Pancreas (tissue), 10 donors: ENCODE data around the gene DNASE1L1. TPM values are rescaled to one million over a fixed set of nuclear protein-coding genes. Genes with fewer than 3 reads are reported as not detected.

ENCODE experiments used
- ATAC-seq, 4 donors: fragments of 200-7000 bp; cut with Tn5 transposase; one replicate each; pipeline versions ENCODE4 v1.8.0 to v1.9.1; 2020; ENCODE audit warnings: mild to moderate bottlenecking in 4 of 4, moderate library complexity in 4 of 4
- DNase-seq, 6 donors: peaks; one replicate each; pipeline ENCODE4 v3.0.0-alpha.2; 2020
- FAIRE-seq: peaks from 2 replicates; lab custom pipeline; 2012; peaks lifted over from hg19 to GRCh38; lab: Jason Lieb, UNC
- H3K27ac ChIP-seq, 4 donors: fragments of 200-600 bp; sonication (generic); 1 replicate in 3 of 4; 2 replicates in 1 of 4; pipeline versions ENCODE4 v1.5.0 to v1.8.0; 2020
- H3K27me3 ChIP-seq, 4 donors: fragments of 200-600 bp; one replicate each; pipeline ENCODE4 v1.8.0; 2021
- H3K36me3 ChIP-seq, 3 donors: fragments of 200-600 bp; sonication (generic) in 1 of 3; one replicate each; pipeline versions ENCODE4 v1.5.0 to v1.8.0; 2020 to 2021
- H3K4me1 ChIP-seq, 3 donors: fragments of 200-600 bp; one replicate each; pipeline ENCODE4 v1.8.0; 2021
- H3K4me3 ChIP-seq, 4 donors: fragments of 200-600 bp; sonication (generic) in 2 of 4; one replicate each; pipeline versions ENCODE4 v1.5.0 to v1.8.0; 2020 to 2021
- H3K9me3 ChIP-seq, 4 donors: fragments of 200-600 bp; one replicate each; pipeline ENCODE4 v1.8.0; 2021
- CTCF ChIP-seq, 4 donors: fragments of 200-600 bp; sonication (generic) in 3 of 4; IDR thresholded peaks; one replicate each; pipeline versions ENCODE4 v1.5.0 to v1.8.0; 2021; ENCODE audit warnings: antibody characterized with exemption in 4 of 4
- WGBS, 2 donors: extraction: QIAGEN DNeasy Blood & Tissue Kit; methylation state at CpG; one replicate each; pipeline ENCODE4 v1.1.7; 2013; 5-methylcytosine and 5-hydroxymethylcytosine counted together
- intact Hi-C, 3 donors: fragments of 100-400 bp; cut with DNase I; formaldehyde crosslinking; loops; one replicate each; pipeline versions ENCODE4 v1.11.1 to v1.14.2; 2022
- polyA plus RNA-seq, 2 donors: library from polyadenylated mRNA; stranded (reverse); fragments of 200-250 nt; gene quantifications; one replicate each; pipeline ENCODE4 v1.2.3, GENCODE V29; 2013
- total RNA-seq, 6 donors: library from RNA; stranded (reverse); fragmentation: NEBNext Ultra II Directional in 4 of 6; extraction: Animal tissue kit (Norgen Biotek cat#: 25700) in 4 of 6; gene quantifications; one replicate each; pipeline versions ENCODE4 v1.2.1 to v1.2.4, GENCODE V29; 2021 to 2023
- donor health status: healthy with polysubstance abuse.
- donor health status: DM: no; HTN: no; CAD: no; lungs with moderate emphysema.
- donor health status: DM: no; HTN: no; CAD: no.
- donor health status: control.
- donor health status: control.
- donor health status: Bipolar disorder and iron deficiency.
- donor health status: DM: yes; HTN: yes; CAD: no.
- donor health status: DM: no; HTN: no; CAD: no.
- donor health status: DM: no; HTN: no; CAD: no.
- donor health status: DM: yes; HTN: yes; CAD: no.

Gene DNASE1L1
- total and polyA plus RNA-seq, 8 donors: 5.1 to 16.5 (median 9.4) TPM

GRCh38 chrX:154444755-154445246, 35.7 kb upstream of the DNASE1L1 start:
- Histone ChIP-seq H3K36me3 (peaks cover 0 to 9% (median 0%) of the 10 kb centered on the region in 3 donors), H3K4me1 (no peaks in the 10 kb centered on the region), H3K27ac (peak overlapping the region in 1 of 4 donors; percentile 26), H3K27me3 (no peaks in the 10 kb centered on the region), H3K4me3 (peak overlapping the region; percentile 40 to 59 (median 52)), H3K9me3 (no peaks in the 10 kb centered on the region)
- DNase-seq (peak in 1 of 6 donors; percentile 76), FAIRE-seq (no peak), ATAC-seq (peak in 1 of 4 donors; percentile 22)
- WGBS, 2 donors: 30 to 60% methylated on average over 13 of the region's 13 CpGs
- no peak for TF ChIP-seq CTCF (IDR thresholded peaks at IDR 0.05)
- intact Hi-C loops: no loop called here

GRCh38 chrX:154443992-154444754, 35.1 kb upstream of the DNASE1L1 start, which contains the start of gene FAM50A:
TSS of gene FAM50A (plus strand) at chrX:154444141. CDS start at chrX:154444236, 95 bp downstream.
- Histone ChIP-seq H3K4me1 (no peaks in the 10 kb centered on the region), H3K4me3 (peak within 1 kb of the TSS; percentile 40 to 59 (median 52)), H3K36me3 (peaks cover 0 to 8% (median 0%) of the 10 kb centered on the region in 3 donors), H3K27ac (peak within 1 kb of the TSS; percentile 10 to 66 (median 44)), H3K27me3 (no peaks in the 10 kb centered on the region), H3K9me3 (no peaks in the 10 kb centered on the region)
- FAIRE-seq (no peak), DNase-seq (peak; percentile 68 to 87 (median 78)), ATAC-seq (peak; percentile 78 to 92 (median 88))
- no peak for TF ChIP-seq CTCF (IDR thresholded peaks at IDR 0.05)
- WGBS, 2 donors: 1 to 31% methylated on average over 81 to 94 of the region's 94 CpGs
- intact Hi-C loops: no loop called here

GRCh38 chrX:154443479-154443910, 34.4 kb upstream of the DNASE1L1 start:
- FAIRE-seq: no peak
- no peak for DNase-seq
- H3K4me1 ChIP-seq: no peaks in the 10 kb centered on the region
- H3K9me3 ChIP-seq: no peaks in the 10 kb centered on the region
- intact Hi-C loops: no loop called here
- 12 to 43% methylated on average over 10 of the region's 10 CpGs for WGBS, 2 donors
- peak in 3 of 4 donors; percentile 5 to 32 (median 7) for ATAC-seq
- no peaks in the 10 kb centered on the region for H3K27me3 ChIP-seq
- H3K27ac ChIP-seq: peak overlapping the region in 3 of 4 donors; percentile 10 to 66 (median 63)
- peak overlapping the region in 2 of 4 donors; percentile 58 to 59 for H3K4me3 ChIP-seq
- H3K36me3 ChIP-seq: peaks cover 0 to under 1% (median 0%) of the 10 kb centered on the region in 3 donors
- TF ChIP-seq CTCF (IDR thresholded peaks at IDR 0.05): no peak

- no peak overlapping the region for H3K27ac ChIP-seq
Observed at GRCh38 chrX:154441984-154442707, 33.1 kb upstream of the DNASE1L1 start.

More at GRCh38 chrX:154441984-154442707, 33.1 kb upstream of the DNASE1L1 start:
- Histone ChIP-seq H3K4me1 (no peaks in the 10 kb centered on the region), H3K36me3 (no peaks in the 10 kb centered on the region), H3K27me3 (no peaks in the 10 kb centered on the region), H3K4me3 (no peak overlapping the region), H3K9me3 (no peaks in the 10 kb centered on the region)
- intact Hi-C loops: no loop called here
- FAIRE-seq: no peak
- 77 to 81% methylated on average over 21 of the region's 21 CpGs for WGBS, 2 donors
- no peak for TF ChIP-seq CTCF (IDR thresholded peaks at IDR 0.05)
- peak in 3 of 6 donors; percentile 55 to 69 (median 66) for DNase-seq
- no peak for ATAC-seq
